ENCODE data around the gene MAP3K9. TPM values are rescaled to one million over a fixed set of nuclear protein-coding genes. Genes with fewer than 3 reads are reported as not detected.

MAP3K9 gene
- total RNA-seq, 4 donors from 2014 or later, result 5.0 to 12.7 (median 8.3) TPM

DNA sequence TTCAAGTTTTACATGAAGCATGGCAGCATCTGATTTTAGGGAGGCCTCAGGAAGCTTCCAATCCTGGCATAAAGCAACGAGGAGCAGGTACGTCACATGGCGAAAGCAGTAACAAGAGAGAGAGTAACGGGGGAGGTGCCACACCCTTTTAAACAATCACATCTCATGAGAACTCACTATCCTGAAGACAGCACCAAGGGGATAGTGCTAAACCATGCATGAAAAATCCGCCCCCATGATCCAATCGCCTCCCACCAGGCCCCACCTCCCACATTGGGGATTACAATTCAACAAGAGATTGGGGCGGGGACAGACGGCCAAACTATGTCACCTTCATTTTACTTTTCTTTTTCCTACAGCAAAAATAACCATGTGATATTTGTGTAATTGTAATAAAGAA is 7.2 kb upstream of the MAP3K9 start:
- H3K27ac ChIP-seq, result no peak overlapping the region
- in situ Hi-C loops (cut with MboI; ENCODE audit: low pct_ligation_motif_present in 1 of 4, low pct_unique_long_range_greater_than_20kb in 1 of 4, low sequenced_read_pairs in 3 of 4) (loop anchor here (5.0 to 25.0 kb wide), 4 partner anchors 156 to 204 kb away; partner anchors contain the start of gene MED6 (in 2 of the 4)), intact Hi-C loops (cut with DNase I; ENCODE audit: low total_unique reads) (no loop called here)
- 67 to 68% methylated on average over 8 of the region's 8 CpGs for WGBS, 2 donors (ENCODE audit: low coverage in 1 of 2)
- no peaks in the 10 kb centered on the region for H3K36me3 ChIP-seq
- H3K4me3 ChIP-seq, result no peak overlapping the region
- no peak for TF ChIP-seq POLR2A (IDR thresholded peaks at IDR 0.05)
- no peak for TF ChIP-seq EP300 (IDR thresholded peaks at IDR 0.05; ENCODE audit: low read depth)
- TF ChIP-seq, protein P1, sequence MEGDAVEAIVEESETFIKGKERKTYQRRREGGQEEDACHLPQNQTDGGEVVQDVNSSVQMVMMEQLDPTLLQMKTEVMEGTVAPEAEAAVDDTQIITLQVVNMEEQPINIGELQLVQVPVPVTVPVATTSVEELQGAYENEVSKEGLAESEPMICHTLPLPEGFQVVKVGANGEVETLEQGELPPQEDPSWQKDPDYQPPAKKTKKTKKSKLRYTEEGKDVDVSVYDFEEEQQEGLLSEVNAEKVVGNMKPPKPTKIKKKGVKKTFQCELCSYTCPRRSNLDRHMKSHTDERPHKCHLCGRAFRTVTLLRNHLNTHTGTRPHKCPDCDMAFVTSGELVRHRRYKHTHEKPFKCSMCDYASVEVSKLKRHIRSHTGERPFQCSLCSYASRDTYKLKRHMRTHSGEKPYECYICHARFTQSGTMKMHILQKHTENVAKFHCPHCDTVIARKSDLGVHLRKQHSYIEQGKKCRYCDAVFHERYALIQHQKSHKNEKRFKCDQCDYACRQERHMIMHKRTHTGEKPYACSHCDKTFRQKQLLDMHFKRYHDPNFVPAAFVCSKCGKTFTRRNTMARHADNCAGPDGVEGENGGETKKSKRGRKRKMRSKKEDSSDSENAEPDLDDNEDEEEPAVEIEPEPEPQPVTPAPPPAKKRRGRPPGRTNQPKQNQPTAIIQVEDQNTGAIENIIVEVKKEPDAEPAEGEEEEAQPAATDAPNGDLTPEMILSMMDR (IDR thresholded peaks at IDR 0.05), result no peak
- no peak for TF ChIP-seq POLR2AphosphoS5 (IDR thresholded peaks at IDR 0.05)
- peaks cover 0 to 11% (median 5%) of the 10 kb centered on the region in 4 donors for H3K4me1 ChIP-seq
- no peaks in the 10 kb centered on the region for H3K9me3 ChIP-seq
- DNase-seq, result no peak
- peaks cover 24% of the 10 kb centered on the region for H3K27me3 ChIP-seq

DNA sequence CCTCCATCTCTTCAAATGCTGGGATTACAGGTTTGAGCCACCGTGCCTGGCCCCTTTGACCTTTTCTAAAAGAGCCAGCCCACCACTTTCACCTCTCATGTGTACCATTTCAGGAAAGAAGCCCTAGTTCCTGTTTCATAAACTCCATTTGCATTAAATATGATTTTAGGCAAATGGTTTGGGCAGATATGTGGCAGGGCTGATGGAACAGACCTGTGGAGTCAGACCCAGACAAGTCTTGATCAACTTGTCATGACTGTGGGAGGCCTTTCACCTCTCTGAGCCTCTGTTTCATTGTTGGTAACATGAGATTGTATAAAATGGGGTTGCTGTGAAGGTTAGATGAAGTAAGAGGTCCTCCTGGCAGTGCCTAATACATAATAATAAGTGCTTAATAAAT is 5.2 kb upstream of the MAP3K9 start:
- WGBS, 2 donors (ENCODE audit: low coverage in 1 of 2), result 75 to 100% methylated on average over 1 of the region's 1 CpG
- Histone ChIP-seq H3K4me1 (peaks cover 0 to 13% (median 6%) of the 10 kb centered on the region in 4 donors), H3K27ac (no peak overlapping the region), H3K36me3 (no peaks in the 10 kb centered on the region), H3K9me3 (no peaks in the 10 kb centered on the region), H3K27me3 (peaks cover 4% of the 10 kb centered on the region), H3K4me3 (no peak overlapping the region)
- DNase-seq, result no peak
- in situ Hi-C loops (cut with MboI; ENCODE audit: low pct_ligation_motif_present in 1 of 4, low pct_unique_long_range_greater_than_20kb in 1 of 4, low sequenced_read_pairs in 3 of 4) (loop anchor here (10.0 to 25.0 kb wide), 3 partner anchors 160 to 202 kb away; partner anchors contain the start of gene MED6 (in 2 of the 4)), intact Hi-C loops (cut with DNase I; ENCODE audit: low total_unique reads) (no loop called here)
- TF ChIP-seq, protein P1 (IDR thresholded peaks at IDR 0.05), result no peak
- TF ChIP-seq EP300 (IDR thresholded peaks at IDR 0.05; ENCODE audit: low read depth) (no peak), POLR2A (IDR thresholded peaks at IDR 0.05) (no peak), POLR2AphosphoS5 (IDR thresholded peaks at IDR 0.05) (no peak)

DNA sequence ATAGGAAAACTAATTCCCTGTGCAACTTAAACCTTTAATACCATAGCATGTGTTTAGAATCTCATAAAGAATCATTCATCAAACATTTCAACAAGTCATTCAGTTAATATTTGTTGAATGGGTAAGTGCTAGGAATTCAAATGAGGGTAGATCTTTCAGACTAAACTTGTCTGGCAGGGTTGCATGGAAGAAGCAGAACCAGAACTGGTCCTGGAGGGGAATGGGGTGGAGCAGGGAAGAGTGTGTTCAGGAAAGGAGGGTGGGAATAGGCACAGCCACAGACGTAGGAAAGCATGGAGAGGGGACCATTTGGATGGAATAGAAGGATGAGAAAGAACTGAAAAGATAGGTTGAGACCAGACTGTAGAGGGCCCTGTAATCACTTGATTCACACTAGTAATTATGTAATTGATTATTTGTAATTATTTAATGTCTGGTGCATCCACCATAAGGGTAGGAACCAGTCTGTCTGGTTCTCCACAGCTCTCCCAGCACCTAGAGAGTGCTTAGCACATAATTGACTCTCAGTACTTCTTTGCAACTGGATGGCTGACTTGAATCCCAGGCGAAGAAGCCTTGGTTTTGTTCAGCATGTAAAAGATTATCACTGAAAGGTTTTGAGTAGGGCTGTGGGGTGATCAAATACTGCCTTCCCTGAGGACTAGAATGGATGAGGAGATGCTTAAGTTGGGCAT is 3.0 kb upstream of the MAP3K9 start:
- TF ChIP-seq POLR2A (IDR thresholded peaks at IDR 0.05), result no peak
- no peak for TF ChIP-seq POLR2AphosphoS5 (IDR thresholded peaks at IDR 0.05)
- TF ChIP-seq EP300 (IDR thresholded peaks at IDR 0.05; ENCODE audit: low read depth), result no peak
- TF ChIP-seq, protein P1 (IDR thresholded peaks at IDR 0.05), result no peak
- Histone ChIP-seq H3K36me3 (no peaks in the 10 kb centered on the region), H3K27ac (no peak overlapping the region), H3K27me3 (peaks cover 12% of the 10 kb centered on the region), H3K9me3 (no peaks in the 10 kb centered on the region), H3K4me3 (no peak overlapping the region), H3K4me1 (peaks cover 0 to 22% (median 12%) of the 10 kb centered on the region in 4 donors)
- in situ Hi-C loops (cut with MboI; ENCODE audit: low pct_ligation_motif_present in 1 of 4, low pct_unique_long_range_greater_than_20kb in 1 of 4, low sequenced_read_pairs in 3 of 4), result loop anchor here (10.0 to 25.0 kb wide), 3 partner anchors 163 to 200 kb away; partner anchors contain the start of gene MED6 (in 2 of the 4)
- 75% methylated on average over 1 to 2 of the region's 2 CpGs for WGBS, 2 donors (ENCODE audit: low coverage in 1 of 2)
- no peak for DNase-seq
- intact Hi-C loops (cut with DNase I; ENCODE audit: low total_unique reads), result no loop called here

DNA sequence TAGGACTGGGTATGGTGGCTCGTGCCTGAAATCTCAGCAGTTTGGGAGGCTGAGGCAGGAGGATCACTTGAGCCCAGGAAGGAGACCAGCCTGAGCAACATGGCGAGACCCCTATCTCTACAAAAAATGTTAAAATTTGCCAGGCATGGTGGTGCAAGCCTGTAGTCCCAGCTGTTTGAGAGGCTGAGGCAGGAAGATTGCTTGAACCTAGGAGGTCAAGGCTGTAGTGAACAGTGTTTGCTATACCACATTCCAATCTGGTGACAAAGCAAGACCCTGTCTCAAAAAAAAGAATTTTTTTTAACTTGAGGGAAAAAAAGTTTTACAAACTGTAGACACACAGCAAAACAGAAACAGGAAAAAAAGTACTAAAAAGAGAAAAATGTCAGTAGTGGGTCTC is 2.3 kb upstream of the MAP3K9 start:
- Histone ChIP-seq H3K4me3 (no peak overlapping the region), H3K4me1 (peaks cover 0 to 20% (median 11%) of the 10 kb centered on the region in 4 donors), H3K27me3 (peaks cover 18% of the 10 kb centered on the region), H3K9me3 (no peaks in the 10 kb centered on the region), H3K36me3 (no peaks in the 10 kb centered on the region), H3K27ac (no peak overlapping the region)
- WGBS, 2 donors (ENCODE audit: low coverage in 1 of 2), result 80 to 91% methylated on average over 1 to 2 of the region's 2 CpGs
- TF ChIP-seq, protein P1 (IDR thresholded peaks at IDR 0.05), result no peak
- TF ChIP-seq EP300 (IDR thresholded peaks at IDR 0.05; ENCODE audit: low read depth) (no peak), POLR2AphosphoS5 (IDR thresholded peaks at IDR 0.05) (no peak), POLR2A (IDR thresholded peaks at IDR 0.05) (no peak)
- DNase-seq, result no peak
- intact Hi-C loops (cut with DNase I; ENCODE audit: low total_unique reads) (no loop called here), in situ Hi-C loops (cut with MboI; ENCODE audit: low pct_ligation_motif_present in 1 of 4, low pct_unique_long_range_greater_than_20kb in 1 of 4, low sequenced_read_pairs in 3 of 4) (loop anchor here (10.0 to 25.0 kb wide), 3 partner anchors 163 to 199 kb away; partner anchors contain the start of gene MED6 (in 2 of the 4))
